HEK293 (cell line): ENCODE measurements around the gene STAB1.
A peak's percentile ranks its signal among the peaks of the same experiment; 100 is the strongest.

Experiments used
- BCL11B ChIP-seq: fragments of 450-650 bp; formaldehyde crosslinking; IDR thresholded peaks from 2 replicates; pipeline ENCODE4 v1.5.1; 2016; ENCODE audit warnings: low read depth, missing biosample characterization, missing genetic modification characterization
- BCL6B ChIP-seq: fragments of 450-650 bp; formaldehyde crosslinking; IDR thresholded peaks from 2 replicates; pipeline ENCODE4 v1.5.1; 2017; ENCODE audit warnings: missing biosample characterization, missing genetic modification characterization
- FEZF1 ChIP-seq: fragments of 450-650 bp; formaldehyde crosslinking; IDR thresholded peaks from 2 replicates; pipeline ENCODE4 v1.5.1; 2016; ENCODE audit warnings: missing biosample characterization, missing genetic modification characterization
- HOXC10 ChIP-seq: sonication (generic); formaldehyde crosslinking; IDR thresholded peaks from 2 replicates; pipeline ENCODE4 v1.8.1; 2023; ENCODE audit warnings: mild to moderate bottlenecking, missing genetic modification reagents
- INSM2 ChIP-seq: fragments of 450-650 bp; formaldehyde crosslinking; IDR thresholded peaks from 2 replicates; pipeline ENCODE4 v1.5.1; 2016; ENCODE audit warnings: missing biosample characterization, missing genetic modification characterization
- KLF16 ChIP-seq: fragments of 450-650 bp; formaldehyde crosslinking; IDR thresholded peaks from 2 replicates; pipeline ENCODE4 v1.5.1; 2017; ENCODE audit warnings: missing biosample characterization, missing genetic modification characterization
- PATZ1 ChIP-seq: fragments of 450-650 bp; formaldehyde crosslinking; IDR thresholded peaks from 2 replicates; pipeline ENCODE4 v1.5.1; 2016; ENCODE audit warnings: missing biosample characterization, missing genetic modification characterization
- SCRT2 ChIP-seq: fragments of 450-650 bp; formaldehyde crosslinking; IDR thresholded peaks from 2 replicates; pipeline ENCODE4 v1.5.1; 2016; ENCODE audit warnings: missing biosample characterization, missing genetic modification characterization
- SP2 ChIP-seq: fragments of 450-650 bp; formaldehyde crosslinking; IDR thresholded peaks from 2 replicates; pipeline ENCODE4 v1.5.1; 2016; ENCODE audit warnings: missing biosample characterization, missing genetic modification characterization
- ZBTB20 ChIP-seq: fragments of 450-650 bp; formaldehyde crosslinking; IDR thresholded peaks from 2 replicates; pipeline ENCODE4 v1.5.1; 2016; ENCODE audit warnings: missing biosample characterization, missing genetic modification characterization
- ZBTB44 ChIP-seq: fragments of 450-650 bp; IDR thresholded peaks from 2 replicates; pipeline ENCODE4 v1.5.1; 2018; ENCODE audit warnings: missing biosample characterization, mild to moderate bottlenecking, missing genetic modification characterization
- ZNF140 ChIP-seq: fragments of 450-650 bp; formaldehyde crosslinking; IDR thresholded peaks from 2 replicates; pipeline ENCODE4 v1.5.1; 2016; ENCODE audit warnings: missing biosample characterization, missing genetic modification characterization
- ZNF37A ChIP-seq: fragments of 450-650 bp; IDR thresholded peaks from 2 replicates; pipeline ENCODE4 v1.5.1; 2018; ENCODE audit warnings: missing biosample characterization, missing genetic modification characterization
- ZNF423 ChIP-seq: fragments of 450-650 bp; formaldehyde crosslinking; IDR thresholded peaks from 2 replicates; pipeline ENCODE4 v1.5.1; 2016; ENCODE audit warnings: missing biosample characterization, missing genetic modification characterization
- ZNF501 ChIP-seq: fragments of 450-650 bp; formaldehyde crosslinking; IDR thresholded peaks from 2 replicates; pipeline ENCODE4 v1.5.1; 2016; ENCODE audit warnings: missing biosample characterization, missing genetic modification characterization
- ZNF518A ChIP-seq: fragments of 450-650 bp; formaldehyde crosslinking; conservative IDR thresholded peaks from 2 replicates; pipeline ENCODE4 v1.5.1; 2016; ENCODE audit warnings: low read depth, missing biosample characterization, missing genetic modification characterization
- ZNF600 ChIP-seq: fragments of 450-650 bp; formaldehyde crosslinking; IDR thresholded peaks from 2 replicates; pipeline ENCODE4 v1.5.1; 2016; ENCODE audit warnings: missing biosample characterization, missing genetic modification characterization
- ZNF624 ChIP-seq: fragments of 450-650 bp; formaldehyde crosslinking; IDR thresholded peaks from 2 replicates; pipeline ENCODE4 v1.5.1; 2017; ENCODE audit warnings: missing biosample characterization, missing genetic modification characterization
- ZNF639 ChIP-seq: fragments of 450-650 bp; formaldehyde crosslinking; IDR thresholded peaks from 2 replicates; pipeline ENCODE4 v1.5.1; 2016; ENCODE audit warnings: missing biosample characterization, missing genetic modification characterization
- ZNF677 ChIP-seq: fragments of 450-650 bp; IDR thresholded peaks from 2 replicates; pipeline ENCODE4 v1.5.0; 2018; ENCODE audit warnings: missing biosample characterization, mild to moderate bottlenecking, missing genetic modification characterization, moderate library complexity
- ZNF768 ChIP-seq: fragments of 450-650 bp; formaldehyde crosslinking; IDR thresholded peaks from 2 replicates; pipeline ENCODE4 v1.5.1; 2018; ENCODE audit warnings: missing biosample characterization, mild to moderate bottlenecking, missing genetic modification characterization
- ZNF792 ChIP-seq: fragments of 450-650 bp; formaldehyde crosslinking; IDR thresholded peaks from 2 replicates; pipeline ENCODE4 v1.5.1; 2016; ENCODE audit warnings: missing biosample characterization, missing genetic modification characterization
- ZNF837 ChIP-seq: fragments of 450-650 bp; formaldehyde crosslinking; IDR thresholded peaks from 2 replicates; pipeline ENCODE4 v1.5.1; 2016; ENCODE audit warnings: missing biosample characterization, missing genetic modification characterization
- ZSCAN16 ChIP-seq: fragments of 450-650 bp; formaldehyde crosslinking; IDR thresholded peaks from 2 replicates; pipeline ENCODE4 v1.5.1; 2016; ENCODE audit warnings: missing biosample characterization, missing genetic modification characterization
- ZSCAN18 ChIP-seq: fragments of 450-650 bp; formaldehyde crosslinking; IDR thresholded peaks from 2 replicates; pipeline ENCODE4 v1.5.1; 2016; ENCODE audit warnings: missing biosample characterization, missing genetic modification characterization

The STAB1 gene

GRCh38 chr3:52446631-52447511 lies 48.3 kb upstream of the STAB1 start (continued):
- TF ChIP-seq ZNF768 (tag by site-specific recombination), result no peak
- TF ChIP-seq ZNF518A (tag by site-specific recombination), result no peak
- TF ChIP-seq ZSCAN16 (tag by site-specific recombination), result no peak
- TF ChIP-seq PATZ1 (tag by site-specific recombination), result peak; percentile 44; the same call in 1 of the 2 replicates
- TF ChIP-seq ZBTB44, result no peak
- TF ChIP-seq ZNF792 (tag by site-specific recombination), result no peak
- no peak for TF ChIP-seq ZNF624 (tag by site-specific recombination)
- TF ChIP-seq HOXC10 (CRISPR knock-in tag), result no peak
- TF ChIP-seq ZNF600 (tag by site-specific recombination), result no peak
- TF ChIP-seq ZNF37A, result no peak
- TF ChIP-seq ZNF639 (tag by site-specific recombination), result no peak
- no peak for TF ChIP-seq ZSCAN18
- 0 out of 2 replicates have a peak, but pooled peaks have one; percentile 24 for TF ChIP-seq ZNF423
- TF ChIP-seq ZNF837 (tag by site-specific recombination), result no peak
- no peak for TF ChIP-seq BCL11B (tag by site-specific recombination)
- TF ChIP-seq SCRT2 (tag by site-specific recombination), result no peak
- no peak for TF ChIP-seq KLF16
- TF ChIP-seq ZBTB20 (tag by site-specific recombination), result no peak
- TF ChIP-seq ZNF140 (tag by site-specific recombination), result no peak
- TF ChIP-seq ZNF677 (tag by site-specific recombination), result no peak
- no peak for TF ChIP-seq ZNF501
- TF ChIP-seq FEZF1 (tag by site-specific recombination), result no peak
- no peak for TF ChIP-seq SP2 (tag by site-specific recombination)
- TF ChIP-seq BCL6B (tag by site-specific recombination), result no peak
- no peak for TF ChIP-seq INSM2 (tag by site-specific recombination)
